Neuronal stem cell (in vitro differentiated cells): Measurements from ENCODE around the gene CD79A.
A peak's percentile ranks its signal among the peaks of the same experiment; 100 is the strongest.

Experiments
- DNase-seq: peaks from one replicate; pipeline ENCODE4 v3.0.0-alpha.2; 2013; ENCODE audit warnings: low spot score
- H2AFZ ChIP-seq: one replicate; pipeline ENCODE4 v1.6.1; 2013; ENCODE audit warnings: mild to moderate bottlenecking, low read length, inconsistent platforms
- H2AK5ac ChIP-seq: 2 replicates; pipeline ENCODE4 v1.6.1; 2013; ENCODE audit warnings: low read depth, mild to moderate bottlenecking, inconsistent platforms, low read length, moderate library complexity, mixed read lengths
- H2BK120ac ChIP-seq: 2 replicates; pipeline ENCODE4 v1.6.1; 2013; ENCODE audit warnings: low read depth, mild to moderate bottlenecking, inconsistent platforms, low read length, moderate library complexity, mixed read lengths
- H2BK12ac ChIP-seq: one replicate; pipeline ENCODE4 v1.6.1; 2013; ENCODE audit warnings: low read length, inconsistent platforms
- H2BK15ac ChIP-seq: 2 replicates; pipeline ENCODE4 v1.6.1; 2013; ENCODE audit warnings: mild to moderate bottlenecking, low read length, inconsistent platforms, mixed read lengths
- H2BK5ac ChIP-seq: one replicate; pipeline ENCODE4 v1.6.1; 2013; ENCODE audit warnings: inconsistent platforms, mild to moderate bottlenecking, low read length, moderate library complexity
- H3K14ac ChIP-seq: one replicate; pipeline ENCODE4 v1.6.1; 2013; ENCODE audit warnings: low read length, inconsistent platforms
- H3K18ac ChIP-seq: 2 replicates; pipeline ENCODE4 v1.6.1; 2013; ENCODE audit warnings: low read length, inconsistent platforms
- H3K23ac ChIP-seq: 2 replicates; pipeline ENCODE4 v1.6.1; 2013; ENCODE audit warnings: low read depth, mild to moderate bottlenecking, mixed read lengths, low read length, inconsistent platforms; ENCODE audit not compliant: poor library complexity
- H3K27ac ChIP-seq: replicated peaks from 3 replicates; pipeline ENCODE4 v1.5.1; 2013; ENCODE audit warnings: low read length, inconsistent platforms
- H3K27me3 ChIP-seq, 3 experiments: 2 replicates each; pipeline ENCODE4 v1.6.1; 2013; ENCODE audit warnings: low read length in 3 of 3, mild to moderate bottlenecking in 2 of 3, inconsistent platforms in 1 of 3, low read depth in 1 of 3, mixed read lengths in 1 of 3, moderate library complexity in 1 of 3; ENCODE audit not compliant: control insufficient read depth in 3 of 3, insufficient read depth in 3 of 3
- H3K36me3 ChIP-seq, 2 donors: replicated peaks in 1 of 2; 2 replicates each; pipeline ENCODE4 v1.6.1; 2013; ENCODE audit warnings: low read length in 2 of 2; ENCODE audit not compliant: control insufficient read depth in 2 of 2, insufficient read depth in 2 of 2
- H3K4ac ChIP-seq: 2 replicates; pipeline ENCODE4 v1.6.1; 2013; ENCODE audit warnings: inconsistent platforms, mild to moderate bottlenecking, low read length, moderate library complexity
- H3K4me1 ChIP-seq, 2 donors: 1 replicate in 1 of 2; 2 replicates in 1 of 2; pipeline ENCODE4 v1.6.1; 2013; ENCODE audit warnings: low read length in 2 of 2, low read depth in 1 of 2; ENCODE audit not compliant: control insufficient read depth in 2 of 2, insufficient read depth in 1 of 2
- H3K4me2 ChIP-seq: one replicate; pipeline ENCODE4 v1.6.1; 2013; ENCODE audit warnings: mild to moderate bottlenecking, low read length, inconsistent platforms; ENCODE audit not compliant: insufficient read depth, poor library complexity, severe bottlenecking
- H3K4me3 ChIP-seq, 2 donors: 2 replicates each; pipeline ENCODE4 v1.5.1; 2013; ENCODE audit warnings: low read length in 2 of 2, mild to moderate bottlenecking in 2 of 2, inconsistent platforms in 1 of 2, moderate library complexity in 1 of 2
- H3K79me1 ChIP-seq: one replicate; pipeline ENCODE4 v1.6.1; 2013; ENCODE audit warnings: low read depth, mild to moderate bottlenecking, inconsistent platforms, low read length, moderate library complexity
- H3K9ac ChIP-seq: one replicate; pipeline ENCODE4 v1.6.1; 2013; ENCODE audit warnings: mild to moderate bottlenecking, low read depth, low read length, inconsistent platforms; ENCODE audit not compliant: poor library complexity
- H3K9me3 ChIP-seq, 2 donors: replicated peaks in 1 of 2; 2 replicates each; pipeline versions ENCODE3 to v1.6.1; 2013; ENCODE audit warnings: low read length in 2 of 2, mild to moderate bottlenecking in 2 of 2, inconsistent platforms in 1 of 2, low read depth in 1 of 2, mixed read lengths in 1 of 2, moderate library complexity in 1 of 2; ENCODE audit not compliant: control insufficient read depth in 2 of 2, insufficient read depth in 1 of 2
- H4K8ac ChIP-seq: one replicate; pipeline ENCODE4 v1.6.1; 2013; ENCODE audit warnings: low read depth, mild to moderate bottlenecking, inconsistent platforms, low read length, moderate library complexity
- H4K91ac ChIP-seq: one replicate; pipeline ENCODE4 v1.6.1; 2013; ENCODE audit warnings: low read length, low read depth, mild to moderate bottlenecking, inconsistent platforms; ENCODE audit not compliant: poor library complexity
- WGBS, 2 donors: extraction: QIAGEN DNeasy Blood & Tissue Kit; methylation state at CpG; one replicate each; pipeline ENCODE4 v1.1.7; 2013; ENCODE audit warnings: missing lambda C conversion rate in 2 of 2, mixed read lengths in 1 of 2; ENCODE audit not compliant: insufficient read length in 2 of 2, insufficient replicate concordance in 1 of 2; ENCODE audit errors: extremely low coverage in 2 of 2; 5-methylcytosine and 5-hydroxymethylcytosine counted together

The CD79A gene

DNA sequence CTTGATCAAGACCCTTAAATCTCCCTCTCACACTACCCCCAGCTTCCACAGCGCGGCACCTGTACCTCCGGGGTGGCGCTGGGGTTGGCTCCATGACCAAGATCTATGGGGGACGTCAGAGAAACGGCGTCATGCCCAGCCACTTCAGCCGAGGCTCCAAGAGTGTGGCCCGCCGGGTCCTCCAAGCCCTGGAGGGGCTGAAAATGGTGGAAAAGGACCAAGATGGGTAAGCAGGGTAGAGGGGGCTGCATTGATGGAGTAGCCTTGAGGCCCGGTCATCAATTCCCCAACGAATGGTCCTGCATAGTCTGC is 8.1 kb upstream of the CD79A start:
- no peak overlapping the region for H4K8ac ChIP-seq
- no peak for DNase-seq
- H3K14ac ChIP-seq = no peak overlapping the region
- no peak overlapping the region for H4K91ac ChIP-seq
- H3K9me3 ChIP-seq = no peaks in the 10 kb centered on the region
- no CpG with 5 or more reads among the region's 12 CpGs for WGBS, 2 donors
- H3K27me3 ChIP-seq = no peaks in the 10 kb centered on the region
- no peak overlapping the region for H3K4me2 ChIP-seq
- H3K23ac ChIP-seq = no peak overlapping the region
- H2BK15ac ChIP-seq = no peak overlapping the region
- H3K4me1 ChIP-seq = peaks cover 0 to 3% of the 10 kb centered on the region in 2 donors
- peaks cover 17% of the 10 kb centered on the region for H3K79me1 ChIP-seq
- no peak overlapping the region for H2BK5ac ChIP-seq
- no peak overlapping the region for H2BK12ac ChIP-seq
- H2AK5ac ChIP-seq = no peak overlapping the region
- no peak overlapping the region for H3K27ac ChIP-seq
- no peak overlapping the region for H3K4me3 ChIP-seq
- peaks cover 62 to 79% of the 10 kb centered on the region in 2 donors for H3K36me3 ChIP-seq
- no peak overlapping the region for H2AFZ ChIP-seq
- H2BK120ac ChIP-seq = no peak overlapping the region
- no peak overlapping the region for H3K4ac ChIP-seq
- H3K9ac ChIP-seq = no peak overlapping the region
- H3K18ac ChIP-seq = no peak overlapping the region

DNA sequence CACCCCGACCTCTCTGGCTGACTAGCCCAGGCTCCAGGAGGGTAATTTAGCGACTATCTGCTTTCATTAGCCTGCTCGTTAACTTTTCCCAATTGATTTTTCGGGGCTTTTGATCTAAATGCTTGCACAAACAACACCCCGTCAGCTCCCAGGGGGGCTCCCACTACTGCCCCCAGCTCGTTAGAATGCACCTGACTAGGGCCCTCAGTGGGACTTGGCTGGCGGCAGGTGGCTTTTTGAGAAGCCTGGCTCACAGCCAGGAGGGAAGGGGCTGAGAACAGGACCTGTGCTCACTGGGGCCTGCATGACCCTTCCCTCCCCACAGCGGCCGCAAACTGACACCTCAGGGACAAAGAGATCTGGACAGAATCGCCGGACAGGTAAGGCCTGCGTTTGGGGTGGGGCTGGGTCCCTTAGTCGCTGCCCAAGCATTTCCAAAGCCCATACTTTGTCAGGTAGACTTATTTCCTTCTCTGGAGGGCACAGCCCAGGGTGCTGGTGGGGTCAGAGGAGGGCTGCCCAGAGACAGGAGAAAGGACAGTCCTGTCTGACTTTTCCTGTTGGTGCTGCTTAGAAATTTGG is 7.6 kb upstream of the CD79A start:
- Histone ChIP-seq H3K4ac (no peak overlapping the region), H4K91ac (no peak overlapping the region), H2AK5ac (no peak overlapping the region), H3K4me1 (no peaks in the 10 kb centered on the region), H3K27ac (peak overlapping the region; percentile 54), H4K8ac (no peak overlapping the region), H2BK5ac (no peak overlapping the region), H3K27me3 (no peaks in the 10 kb centered on the region), H3K18ac (no peak overlapping the region), H3K79me1 (peaks cover 12% of the 10 kb centered on the region), H3K14ac (no peak overlapping the region), H3K9ac (no peak overlapping the region), H2BK120ac (no peak overlapping the region), H2BK15ac (no peak overlapping the region), H3K9me3 (no peaks in the 10 kb centered on the region), H3K4me2 (no peak overlapping the region), H3K4me3 (no peak overlapping the region), H2AFZ (no peak overlapping the region), H2BK12ac (no peak overlapping the region), H3K36me3 (peaks cover 57 to 74% of the 10 kb centered on the region in 2 donors), H3K23ac (no peak overlapping the region)
- WGBS, 2 donors = no CpG with 5 or more reads among the region's 13 CpGs
- DNase-seq = no peak

DNA sequence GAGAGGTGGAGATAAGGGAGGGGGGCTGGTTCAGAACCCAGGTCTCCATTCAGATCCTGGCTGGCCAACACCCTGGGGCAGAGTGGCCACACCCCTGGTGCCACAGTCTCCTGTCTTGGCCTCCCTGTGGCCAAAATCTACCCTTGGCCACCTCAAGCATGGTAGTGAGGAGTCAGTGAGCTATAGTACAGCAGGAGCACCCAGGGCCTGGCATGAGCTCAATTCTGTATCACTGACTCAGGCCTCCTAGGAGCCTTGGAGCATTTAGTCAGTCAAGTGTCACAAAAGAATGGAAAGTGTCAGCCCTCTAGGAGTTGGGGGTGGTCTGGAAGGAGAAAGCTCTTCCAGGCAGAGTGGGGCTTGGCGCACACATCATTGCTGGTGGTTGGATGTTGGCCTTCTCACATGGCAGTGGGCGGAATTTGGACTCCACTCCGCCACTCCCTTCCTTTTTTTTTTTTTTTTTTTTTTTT is 6.6 kb upstream of the CD79A start:
- Histone ChIP-seq H3K9ac (no peak overlapping the region), H3K18ac (no peak overlapping the region), H2AK5ac (no peak overlapping the region), H3K4me2 (no peak overlapping the region), H3K27me3 (no peaks in the 10 kb centered on the region), H4K8ac (no peak overlapping the region), H3K4me3 (no peak overlapping the region), H2BK5ac (no peak overlapping the region), H3K27ac (no peak overlapping the region), H2BK15ac (no peak overlapping the region), H3K79me1 (peaks cover 10% of the 10 kb centered on the region), H2BK120ac (no peak overlapping the region), H3K9me3 (no peaks in the 10 kb centered on the region), H3K36me3 (peaks cover 50 to 64% of the 10 kb centered on the region in 2 donors), H4K91ac (no peak overlapping the region), H2BK12ac (no peak overlapping the region), H3K14ac (no peak overlapping the region), H3K4ac (no peak overlapping the region), H3K4me1 (no peaks in the 10 kb centered on the region), H2AFZ (no peak overlapping the region), H3K23ac (no peak overlapping the region)
- DNase-seq = no peak
- WGBS, 2 donors = no CpG with 5 or more reads among the region's 3 CpGs

DNA sequence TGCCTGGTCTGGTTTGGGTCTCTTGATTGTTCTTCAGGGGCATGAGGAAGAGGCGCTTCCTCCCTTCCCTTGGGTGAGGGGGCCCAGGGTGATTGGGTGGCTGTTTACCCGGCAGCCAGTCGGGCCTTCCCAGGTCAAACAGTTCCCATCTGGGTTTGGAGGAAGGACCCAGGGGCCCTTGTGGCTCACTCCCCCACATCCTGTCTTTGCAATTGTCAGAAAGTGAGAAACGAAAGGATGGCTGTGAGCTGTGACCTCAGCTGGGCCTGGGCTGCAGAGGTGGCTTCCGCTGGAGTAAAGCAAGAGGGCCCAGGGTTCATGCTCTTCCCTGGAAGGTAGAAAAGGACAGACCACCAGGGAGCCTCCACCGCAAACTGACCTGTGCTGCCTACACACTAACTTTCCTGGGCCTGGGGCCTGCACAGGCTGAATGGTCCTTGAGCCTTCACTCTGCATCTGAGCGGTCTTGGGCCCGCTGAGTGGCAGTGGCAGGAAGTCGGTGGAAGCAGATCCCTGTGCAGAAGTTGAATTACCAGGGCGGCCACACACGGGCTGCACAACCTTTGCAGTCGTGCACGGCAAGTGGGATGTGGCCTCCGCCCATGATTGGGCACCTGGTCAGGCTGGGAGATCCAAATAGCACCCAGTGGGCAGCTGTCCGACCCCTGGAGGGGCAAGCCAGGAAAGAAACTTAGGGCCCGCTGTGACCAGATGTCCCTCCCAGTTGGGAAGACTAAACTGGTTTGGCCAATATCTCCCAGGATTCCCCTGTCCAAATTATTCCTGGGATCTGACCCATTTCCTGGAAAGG is 5.3 kb upstream of the CD79A start:
- WGBS, 2 donors = no CpG with 5 or more reads among the region's 16 CpGs
- Histone ChIP-seq H3K27me3 (no peaks in the 10 kb centered on the region), H4K8ac (no peak overlapping the region), H4K91ac (no peak overlapping the region), H3K9me3 (no peaks in the 10 kb centered on the region), H3K27ac (no peak overlapping the region), H3K4me3 (no peak overlapping the region), H2BK12ac (no peak overlapping the region), H2AFZ (no peak overlapping the region), H3K18ac (no peak overlapping the region), H2BK5ac (no peak overlapping the region), H3K79me1 (peaks cover 6% of the 10 kb centered on the region), H3K9ac (no peak overlapping the region), H3K23ac (peak overlapping the region; percentile 34), H3K4me2 (no peak overlapping the region), H2BK15ac (no peak overlapping the region), H2AK5ac (no peak overlapping the region), H3K4ac (no peak overlapping the region), H3K4me1 (no peaks in the 10 kb centered on the region), H3K36me3 (peaks cover 45 to 56% of the 10 kb centered on the region in 2 donors), H2BK120ac (no peak overlapping the region), H3K14ac (no peak overlapping the region)
- DNase-seq = no peak
